Anterior cingulate cortex (tissue), 58 donors: ENCODE data around the gene AOPEP.
A peak's percentile ranks its signal among the peaks of the same experiment; 100 is the strongest.
"Not testable (repeated sequence)": the region's sequence is repeated elsewhere in the genome, so short reads cannot be mapped to it uniquely, and the experiment has no call there.

ENCODE experiments used
- DNase-seq, 58 donors: peaks; one replicate each; lab custom pipeline; 2025; lab: John Stamatoyannopoulos, UW

Gene AOPEP

GRCh38 chr9:94925751-94926430 is 199.4 kb downstream of the AOPEP start:
- no peak for DNase-seq

DNA sequence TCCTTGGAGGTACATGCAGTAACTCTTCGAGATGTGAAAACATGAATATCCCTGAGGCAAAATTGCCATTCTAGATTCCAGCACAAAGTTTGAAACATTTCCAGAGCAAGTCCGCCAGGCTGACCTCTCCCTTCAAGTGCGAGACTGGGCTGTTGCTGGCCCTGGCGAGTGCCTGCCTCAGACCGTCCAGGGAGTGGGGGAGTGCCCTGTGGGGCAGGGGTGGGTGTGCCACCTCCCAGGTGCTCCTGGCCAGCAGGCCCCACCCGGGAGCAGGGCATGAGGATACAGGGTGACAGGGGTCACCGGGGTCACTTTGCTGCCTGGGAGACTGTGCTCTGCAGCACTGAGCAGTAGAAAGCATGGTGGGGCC is 199.9 kb downstream of the AOPEP start:
- no peak for DNase-seq

- no peak for DNase-seq
Measured at GRCh38 chr9:94927048-94927761, 200.7 kb downstream of the AOPEP start.

GRCh38 chr9:94927762-94928670 is 201.5 kb downstream of the AOPEP start:
- no peak for DNase-seq

DNA sequence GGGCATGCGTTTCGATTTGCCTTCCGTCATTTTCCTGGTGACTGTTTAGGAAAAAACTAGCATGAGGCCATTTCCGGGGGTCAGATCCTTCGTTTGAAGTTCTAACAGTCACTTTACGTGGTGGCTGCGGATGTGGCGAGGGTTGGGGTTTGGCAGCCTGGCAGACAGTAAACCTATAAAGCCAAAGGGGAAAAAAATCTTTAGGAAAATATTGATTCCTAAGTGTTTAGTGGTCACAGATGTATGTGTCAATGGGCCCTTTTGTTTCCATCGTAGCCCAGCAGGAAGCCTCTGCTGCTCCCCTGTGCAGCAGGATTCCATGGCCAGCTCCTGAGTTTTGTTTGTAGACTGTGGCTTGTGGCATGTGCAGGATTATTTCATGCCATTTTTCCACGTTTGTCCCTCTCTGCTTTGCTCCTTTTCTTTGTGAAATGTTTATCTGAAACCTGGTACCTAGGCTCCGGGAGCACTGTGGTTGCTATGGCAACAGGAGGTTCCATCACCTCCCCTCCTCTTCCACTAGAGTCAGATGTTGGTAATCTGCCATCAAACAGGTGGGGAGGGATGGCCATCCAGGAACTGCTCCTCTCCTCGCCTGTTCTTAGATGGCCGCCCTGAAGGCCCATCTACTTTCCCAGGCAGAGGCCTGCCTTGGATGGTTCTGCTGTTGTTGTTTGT is 202.3 kb downstream of the AOPEP start:
- peak in 3 of 58 donors; percentile 18 to 37 (median 28) for DNase-seq

DNA sequence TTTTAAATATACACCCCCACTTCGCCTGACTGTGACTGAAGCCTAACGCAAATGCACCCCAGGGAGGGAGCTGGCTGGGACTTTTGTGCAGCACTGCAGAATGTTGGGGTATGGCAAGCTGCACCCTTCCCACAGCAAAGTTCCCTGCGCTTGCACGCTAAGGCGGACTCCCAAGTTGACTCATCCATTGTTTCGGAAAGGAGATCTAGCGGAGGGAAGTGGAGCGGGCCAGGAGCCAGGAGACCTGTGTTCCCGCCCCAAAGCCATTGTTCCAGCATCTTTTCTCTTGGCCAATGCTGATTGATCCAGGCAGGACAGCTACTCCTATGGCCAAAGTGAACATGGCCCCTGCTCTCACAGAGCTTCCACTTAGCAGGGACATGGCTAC is 202.9 kb downstream of the AOPEP start:
- peak in 1 of 58 donors; percentile 35 for DNase-seq

GRCh38 chr9:94931036-94931633 is 204.6 kb downstream of the AOPEP start:
- DNase-seq = no peak

DNA sequence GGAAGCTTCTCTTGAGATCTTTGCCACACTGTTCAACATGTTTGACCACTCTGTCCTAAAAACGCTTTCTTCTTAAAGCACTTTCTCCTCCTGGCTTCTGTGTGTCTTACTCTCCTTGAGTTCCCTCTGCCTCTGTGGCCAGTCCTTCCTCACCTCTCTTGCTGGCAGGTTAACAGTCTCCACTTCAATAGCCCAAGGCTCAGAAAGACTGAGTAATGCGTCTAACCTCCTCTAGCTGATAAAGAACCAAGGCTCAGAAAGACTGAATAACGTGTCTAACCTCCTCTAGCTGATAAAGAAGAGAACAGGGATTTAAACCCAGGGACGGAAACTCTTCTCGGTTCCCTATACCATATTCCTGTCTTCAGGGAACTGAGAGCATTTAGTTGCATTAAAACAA is 205.2 kb downstream of the AOPEP start:
- DNase-seq = no peak

- no peak for DNase-seq
Measured at GRCh38 chr9:94932652-94933510, 206.4 kb downstream of the AOPEP start.

- DNase-seq = no peak
Measured at GRCh38 chr9:94933511-94933828, 207.0 kb downstream of the AOPEP start.

GRCh38 chr9:94934816-94935328 is 208.4 kb downstream of the AOPEP start:
- no peak for DNase-seq

DNA sequence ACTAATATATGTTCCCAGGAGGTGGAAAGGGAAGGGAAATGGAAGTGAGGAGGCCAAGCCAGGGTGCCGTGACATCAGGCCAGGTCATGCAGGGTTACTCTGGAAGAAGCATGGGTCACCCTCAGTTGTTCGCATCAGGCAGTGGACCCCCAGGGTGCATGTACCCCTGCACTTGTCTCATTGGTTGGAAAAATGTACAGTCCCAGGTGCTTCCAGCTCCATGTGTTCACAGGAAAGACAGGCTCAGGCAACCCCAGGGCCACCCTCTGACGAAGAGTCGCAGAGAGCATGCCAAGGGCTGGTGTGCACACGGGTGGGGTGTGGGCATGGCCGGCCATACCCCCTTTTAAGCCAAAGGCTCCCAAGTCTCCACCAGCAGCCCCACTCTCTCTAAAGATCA is 208.9 kb downstream of the AOPEP start:
- DNase-seq = no peak

- no peak for DNase-seq
Measured at GRCh38 chr9:94936419-94936818, 209.9 kb downstream of the AOPEP start.

DNA sequence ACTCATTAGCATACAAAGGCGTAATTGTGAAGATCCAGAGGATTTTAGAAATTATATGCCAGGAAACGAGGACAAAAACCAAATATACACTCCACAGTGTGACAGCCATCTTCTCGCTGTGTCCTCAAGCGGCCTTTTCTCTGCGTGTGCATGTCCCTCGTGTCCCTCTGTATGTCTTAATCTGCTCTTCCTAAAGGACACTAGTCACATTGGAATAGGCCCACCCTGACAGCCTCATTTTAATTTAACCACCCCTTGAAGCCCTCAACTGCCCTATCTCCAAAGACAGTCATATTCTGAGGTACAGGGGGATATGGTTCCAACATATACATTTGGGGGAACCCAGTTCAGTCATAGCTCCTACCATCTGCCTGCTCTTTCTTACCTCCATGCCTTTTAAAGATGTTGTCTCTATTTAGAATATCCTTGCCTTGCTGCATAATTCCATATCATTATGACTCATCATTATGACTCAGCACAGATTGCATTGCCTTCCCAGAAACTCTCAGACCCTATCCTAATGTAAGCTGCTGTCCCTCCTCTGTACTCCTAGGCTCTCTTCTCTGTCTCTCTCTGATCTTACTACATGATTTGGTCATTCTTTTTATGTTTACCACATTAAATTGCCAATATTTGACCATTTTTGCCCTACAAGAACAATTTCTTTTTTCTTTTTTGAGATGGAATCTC is 210.9 kb downstream of the AOPEP start:
- peak in 3 of 58 donors; percentile 25 to 36 (median 30) for DNase-seq

DNA sequence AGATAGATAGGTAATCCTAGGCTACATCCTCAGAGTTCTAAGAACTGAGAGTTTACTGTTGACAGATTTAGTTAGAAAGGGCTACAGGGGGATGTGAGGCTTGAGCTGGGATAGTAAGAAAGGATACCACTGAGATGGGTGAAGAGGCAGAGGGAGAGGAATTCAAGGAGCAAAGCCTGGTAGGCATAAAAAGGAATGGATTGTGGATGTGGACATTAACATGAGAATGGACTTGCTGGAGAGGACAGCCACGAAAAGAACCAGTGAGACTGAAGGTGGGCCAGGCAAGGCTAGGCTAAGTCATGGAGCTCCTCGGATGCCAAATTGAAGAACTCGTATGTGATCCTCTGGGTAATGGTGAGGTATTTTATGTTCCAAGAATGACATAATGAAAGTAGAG is 211.9 kb downstream of the AOPEP start:
- no peak for DNase-seq

DNA sequence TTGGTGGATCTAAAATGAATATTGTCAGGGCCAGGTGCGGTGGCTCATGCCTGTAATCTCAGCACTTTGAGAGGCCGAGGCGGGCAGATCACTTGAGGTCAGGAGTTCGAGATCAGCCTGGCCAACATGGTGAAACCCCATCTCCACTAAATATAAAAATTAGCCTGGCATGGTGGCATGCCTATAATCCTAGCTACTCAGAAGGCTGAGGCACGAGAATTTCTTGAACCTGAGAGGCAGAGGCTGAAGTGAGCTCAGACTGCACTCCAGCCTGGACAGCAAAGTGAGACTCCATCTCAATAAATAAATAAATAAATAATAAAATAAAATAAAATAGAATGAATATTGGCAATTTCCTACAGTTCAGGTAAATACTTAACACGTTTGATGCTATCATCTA is 213.8 kb downstream of the AOPEP start:
- not testable (repeated sequence) for DNase-seq

DNA sequence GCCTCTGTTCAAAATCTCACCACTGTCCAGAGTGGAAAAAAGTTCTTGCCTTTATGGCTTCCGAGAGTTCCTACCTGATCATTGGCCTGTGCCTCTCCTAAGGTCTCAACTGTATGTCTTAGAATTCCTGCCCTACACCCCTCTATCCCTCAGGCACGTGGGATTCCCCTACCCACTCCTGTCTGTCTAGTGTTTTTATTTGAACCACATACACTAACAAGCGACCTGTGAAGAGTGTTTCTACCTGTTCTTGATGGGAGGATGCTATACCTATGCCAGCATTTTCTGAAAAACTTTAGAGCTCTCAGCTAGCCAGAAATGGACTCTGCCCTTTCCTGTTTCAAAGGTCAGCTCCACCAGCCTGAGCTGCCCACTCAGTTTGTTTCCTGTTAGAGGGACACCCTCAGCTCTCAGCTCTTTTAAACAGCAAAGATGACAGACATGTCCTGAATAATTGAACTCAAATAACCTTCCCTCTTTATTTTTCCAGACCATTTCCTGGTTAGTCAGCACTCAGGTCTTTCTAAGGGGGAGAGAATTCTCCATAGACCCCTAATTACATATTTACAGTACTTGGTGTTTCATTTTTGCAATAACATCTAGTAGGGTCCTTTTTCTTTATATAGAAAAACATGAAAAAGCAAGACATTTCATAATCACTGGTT is 214.8 kb downstream of the AOPEP start:
- DNase-seq = no peak

DNA sequence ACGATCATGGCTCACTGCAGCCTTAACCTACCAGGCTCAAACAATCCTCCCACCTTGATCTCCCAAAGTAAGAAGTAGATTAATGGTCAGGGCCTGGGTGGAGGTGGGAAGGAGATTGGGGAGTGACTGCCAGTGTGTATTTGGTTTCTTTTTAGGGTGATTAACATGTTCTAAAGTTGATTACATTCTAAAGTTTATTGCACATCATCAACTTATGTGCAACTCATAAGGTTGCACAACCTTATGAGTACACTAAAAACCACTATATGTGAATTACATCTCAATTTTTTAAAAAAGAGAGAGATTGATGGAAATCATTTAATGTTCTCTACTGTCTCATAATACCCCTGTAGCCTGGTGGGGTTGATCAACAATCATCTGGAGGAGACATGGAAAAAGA is 218.1 kb downstream of the AOPEP start:
- DNase-seq = no peak
